WTC11 (cell line): ENCODE results near the gene FMN2. TPM values are rescaled to one million over a fixed set of nuclear protein-coding genes. Genes with fewer than 3 reads are reported as not detected.

Experiments
- ATAC-seq: fragments of 200-7000 bp; cut with Tn5 transposase; 2 replicates; pipeline ENCODE4 v1.10.0; 2021; ENCODE audit warnings: mild to moderate bottlenecking, moderate library complexity
- CTCF ChIA-PET: fragments of 300-600 bp; sonication (Branson Sonifier 250); formaldehyde crosslinking; loops from one replicate; lab custom pipeline; 2021; ENCODE audit warnings: antibody characterized with exemption; lab: Charles Lee
- POLR2A ChIA-PET: fragments of 350-600 bp; sonication (Branson Sonifier 250); formaldehyde crosslinking; loops from one replicate; lab custom pipeline; 2021; ENCODE audit warnings: antibody characterized with exemption; lab: Charles Lee
- DNase-seq: peaks from one replicate; pipeline ENCODE4 v3.0.0; 2021; ENCODE audit warnings: low spot score
- H3K27ac Mint-ChIP-seq: 2 replicates; pipeline ENCODE4 v1.8.0; 2021; ENCODE audit warnings: mixed read lengths
- H3K27me3 Mint-ChIP-seq: 2 replicates; pipeline ENCODE4 v1.8.0; 2021; ENCODE audit warnings: low read depth, mild to moderate bottlenecking, moderate library complexity, mixed read lengths
- H3K36me3 Mint-ChIP-seq: 2 replicates; pipeline ENCODE4 v1.8.0; 2021; ENCODE audit warnings: mixed read lengths
- H3K4me1 Mint-ChIP-seq: 2 replicates; pipeline ENCODE4 v1.8.0; 2022; ENCODE audit warnings: mixed read lengths
- H3K4me3 Mint-ChIP-seq: 2 replicates; pipeline ENCODE4 v1.8.0; 2021; ENCODE audit warnings: mild to moderate bottlenecking, moderate library complexity, mixed read lengths
- H3K9me3 Mint-ChIP-seq: 2 replicates; pipeline ENCODE4 v1.8.0; 2021; ENCODE audit warnings: mixed read lengths
- ATF1 ChIP-seq: sonication (generic); formaldehyde crosslinking; IDR thresholded peaks from 2 replicates; pipeline ENCODE4 v1.8.1; 2023; ENCODE audit warnings: mild to moderate bottlenecking, moderate library complexity, missing genetic modification reagents
- ATF3 ChIP-seq: sonication (generic); formaldehyde crosslinking; conservative IDR thresholded peaks from 2 replicates; pipeline ENCODE4 v1.8.1; 2022; ENCODE audit warnings: mild to moderate bottlenecking, missing genetic modification reagents
- CREB1 ChIP-seq: sonication (generic); formaldehyde crosslinking; IDR thresholded peaks from 2 replicates; pipeline ENCODE4 v1.8.0; 2023; ENCODE audit warnings: mild to moderate bottlenecking, missing genetic modification reagents
- ELF4 ChIP-seq: sonication (generic); formaldehyde crosslinking; IDR thresholded peaks from 2 replicates; pipeline ENCODE4 v1.8.1; 2022; ENCODE audit warnings: low read depth, mild to moderate bottlenecking, moderate library complexity, missing genetic modification reagents
- KAT7 ChIP-seq: sonication (generic); formaldehyde crosslinking; IDR thresholded peaks from 2 replicates; pipeline ENCODE4 v1.8.1; 2023; ENCODE audit warnings: missing genetic modification reagents, mild to moderate bottlenecking, borderline replicate concordance
- OVOL2 ChIP-seq: fragments of 250-450 bp; sonication (Bioruptor Pico); IDR thresholded peaks from 2 replicates; pipeline ENCODE4 v1.9.0; 2021; ENCODE audit warnings: mild to moderate bottlenecking, borderline replicate concordance
- PREB ChIP-seq: sonication (generic); formaldehyde crosslinking; IDR thresholded peaks from 2 replicates; pipeline ENCODE4 v1.8.1; 2022; ENCODE audit warnings: mild to moderate bottlenecking, missing genetic modification reagents, moderate library complexity, borderline replicate concordance
- RELA ChIP-seq: sonication (generic); formaldehyde crosslinking; IDR thresholded peaks from 2 replicates; pipeline ENCODE4 v1.8.1; 2022; ENCODE audit warnings: missing genetic modification reagents, mild to moderate bottlenecking, borderline replicate concordance
- SP1 ChIP-seq: sonication (generic); formaldehyde crosslinking; conservative IDR thresholded peaks from 2 replicates; pipeline ENCODE4 v1.8.1; 2022; ENCODE audit warnings: missing genetic modification reagents
- ZMAT4 ChIP-seq: fragments of 250-450 bp; sonication (Bioruptor Pico); IDR thresholded peaks from 2 replicates; pipeline ENCODE4 v1.9.0; 2021; ENCODE audit warnings: mild to moderate bottlenecking
- ZNF121 ChIP-seq: sonication (generic); formaldehyde crosslinking; IDR thresholded peaks from 2 replicates; pipeline ENCODE4 v1.8.0; 2023; ENCODE audit warnings: missing genetic modification reagents
- ZNF512 ChIP-seq: sonication (generic); formaldehyde crosslinking; IDR thresholded peaks from 2 replicates; pipeline ENCODE4 v1.8.1; 2022; ENCODE audit warnings: missing genetic modification reagents, borderline replicate concordance
- total RNA-seq: library from RNA; stranded (reverse); gene quantifications from 3 replicates; pipeline ENCODE4 v1.2.3, GENCODE V29; 2021
- TF ChIP-seq, protein P1 (sequence below): sonication (generic); formaldehyde crosslinking; IDR thresholded peaks from 2 replicates; pipeline ENCODE4 v1.8.0; 2023; ENCODE audit warnings: missing genetic modification reagents, mild to moderate bottlenecking, borderline replicate concordance
- TF ChIP-seq, protein P2 (sequence below): sonication (generic); formaldehyde crosslinking; IDR thresholded peaks from 2 replicates; pipeline ENCODE4 v1.8.0; 2023; ENCODE audit warnings: mild to moderate bottlenecking, missing genetic modification reagents
- TF ChIP-seq, protein P3 (sequence below): fragments of 250-450 bp; sonication (Bioruptor Pico); IDR thresholded peaks from 2 replicates; pipeline ENCODE4 v1.8.0; 2021; ENCODE audit warnings: mild to moderate bottlenecking
- TF ChIP-seq, protein P4 (sequence below): fragments of 250-450 bp; sonication (Bioruptor Pico); IDR thresholded peaks from 2 replicates; pipeline ENCODE4 v1.9.0; 2021; ENCODE audit warnings: moderate library complexity, mild to moderate bottlenecking, inconsistent platforms, borderline replicate concordance
- TF ChIP-seq, protein P5 (sequence below): sonication (generic); formaldehyde crosslinking; IDR thresholded peaks from 2 replicates; pipeline ENCODE4 v1.8.1; 2022; ENCODE audit warnings: mild to moderate bottlenecking, moderate library complexity, missing genetic modification reagents
- TF ChIP-seq, protein P6 (sequence below): sonication (generic); formaldehyde crosslinking; IDR thresholded peaks from 2 replicates; pipeline ENCODE4 v1.8.1; 2023; ENCODE audit warnings: mild to moderate bottlenecking, missing genetic modification reagents

FMN2 gene
- total RNA-seq, 1 experiment from 2014 or later: 1.8 TPM

- no peaks in the 10 kb centered on the region for H3K27me3 Mint-ChIP-seq
- no peak for DNase-seq
- H3K4me1 Mint-ChIP-seq: peaks cover 7% of the 10 kb centered on the region; the same call in 1 of the 2 replicates
- CTCF ChIA-PET: no interaction called here
- TF ChIP-seq ZMAT4: no peak
- no peak for TF ChIP-seq RELA (CRISPR knock-in tag)
- TF ChIP-seq ZNF121: no peak
- TF ChIP-seq, protein P1, sequence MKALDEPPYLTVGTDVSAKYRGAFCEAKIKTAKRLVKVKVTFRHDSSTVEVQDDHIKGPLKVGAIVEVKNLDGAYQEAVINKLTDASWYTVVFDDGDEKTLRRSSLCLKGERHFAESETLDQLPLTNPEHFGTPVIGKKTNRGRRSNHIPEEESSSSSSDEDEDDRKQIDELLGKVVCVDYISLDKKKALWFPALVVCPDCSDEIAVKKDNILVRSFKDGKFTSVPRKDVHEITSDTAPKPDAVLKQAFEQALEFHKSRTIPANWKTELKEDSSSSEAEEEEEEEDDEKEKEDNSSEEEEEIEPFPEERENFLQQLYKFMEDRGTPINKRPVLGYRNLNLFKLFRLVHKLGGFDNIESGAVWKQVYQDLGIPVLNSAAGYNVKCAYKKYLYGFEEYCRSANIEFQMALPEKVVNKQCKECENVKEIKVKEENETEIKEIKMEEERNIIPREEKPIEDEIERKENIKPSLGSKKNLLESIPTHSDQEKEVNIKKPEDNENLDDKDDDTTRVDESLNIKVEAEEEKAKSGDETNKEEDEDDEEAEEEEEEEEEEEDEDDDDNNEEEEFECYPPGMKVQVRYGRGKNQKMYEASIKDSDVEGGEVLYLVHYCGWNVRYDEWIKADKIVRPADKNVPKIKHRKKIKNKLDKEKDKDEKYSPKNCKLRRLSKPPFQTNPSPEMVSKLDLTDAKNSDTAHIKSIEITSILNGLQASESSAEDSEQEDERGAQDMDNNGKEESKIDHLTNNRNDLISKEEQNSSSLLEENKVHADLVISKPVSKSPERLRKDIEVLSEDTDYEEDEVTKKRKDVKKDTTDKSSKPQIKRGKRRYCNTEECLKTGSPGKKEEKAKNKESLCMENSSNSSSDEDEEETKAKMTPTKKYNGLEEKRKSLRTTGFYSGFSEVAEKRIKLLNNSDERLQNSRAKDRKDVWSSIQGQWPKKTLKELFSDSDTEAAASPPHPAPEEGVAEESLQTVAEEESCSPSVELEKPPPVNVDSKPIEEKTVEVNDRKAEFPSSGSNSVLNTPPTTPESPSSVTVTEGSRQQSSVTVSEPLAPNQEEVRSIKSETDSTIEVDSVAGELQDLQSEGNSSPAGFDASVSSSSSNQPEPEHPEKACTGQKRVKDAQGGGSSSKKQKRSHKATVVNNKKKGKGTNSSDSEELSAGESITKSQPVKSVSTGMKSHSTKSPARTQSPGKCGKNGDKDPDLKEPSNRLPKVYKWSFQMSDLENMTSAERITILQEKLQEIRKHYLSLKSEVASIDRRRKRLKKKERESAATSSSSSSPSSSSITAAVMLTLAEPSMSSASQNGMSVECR: no peak
- no peak for TF ChIP-seq OVOL2
- TF ChIP-seq ELF4 (CRISPR knock-in tag): no peak
- TF ChIP-seq CREB1 (CRISPR knock-in tag): no peak
- TF ChIP-seq, protein P2, sequence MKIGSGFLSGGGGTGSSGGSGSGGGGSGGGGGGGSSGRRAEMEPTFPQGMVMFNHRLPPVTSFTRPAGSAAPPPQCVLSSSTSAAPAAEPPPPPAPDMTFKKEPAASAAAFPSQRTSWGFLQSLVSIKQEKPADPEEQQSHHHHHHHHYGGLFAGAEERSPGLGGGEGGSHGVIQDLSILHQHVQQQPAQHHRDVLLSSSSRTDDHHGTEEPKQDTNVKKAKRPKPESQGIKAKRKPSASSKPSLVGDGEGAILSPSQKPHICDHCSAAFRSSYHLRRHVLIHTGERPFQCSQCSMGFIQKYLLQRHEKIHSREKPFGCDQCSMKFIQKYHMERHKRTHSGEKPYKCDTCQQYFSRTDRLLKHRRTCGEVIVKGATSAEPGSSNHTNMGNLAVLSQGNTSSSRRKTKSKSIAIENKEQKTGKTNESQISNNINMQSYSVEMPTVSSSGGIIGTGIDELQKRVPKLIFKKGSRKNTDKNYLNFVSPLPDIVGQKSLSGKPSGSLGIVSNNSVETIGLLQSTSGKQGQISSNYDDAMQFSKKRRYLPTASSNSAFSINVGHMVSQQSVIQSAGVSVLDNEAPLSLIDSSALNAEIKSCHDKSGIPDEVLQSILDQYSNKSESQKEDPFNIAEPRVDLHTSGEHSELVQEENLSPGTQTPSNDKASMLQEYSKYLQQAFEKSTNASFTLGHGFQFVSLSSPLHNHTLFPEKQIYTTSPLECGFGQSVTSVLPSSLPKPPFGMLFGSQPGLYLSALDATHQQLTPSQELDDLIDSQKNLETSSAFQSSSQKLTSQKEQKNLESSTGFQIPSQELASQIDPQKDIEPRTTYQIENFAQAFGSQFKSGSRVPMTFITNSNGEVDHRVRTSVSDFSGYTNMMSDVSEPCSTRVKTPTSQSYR (CRISPR knock-in tag): no peak
- TF ChIP-seq ATF1: no peak
- no peak for TF ChIP-seq KAT7
- TF ChIP-seq, protein P3, sequence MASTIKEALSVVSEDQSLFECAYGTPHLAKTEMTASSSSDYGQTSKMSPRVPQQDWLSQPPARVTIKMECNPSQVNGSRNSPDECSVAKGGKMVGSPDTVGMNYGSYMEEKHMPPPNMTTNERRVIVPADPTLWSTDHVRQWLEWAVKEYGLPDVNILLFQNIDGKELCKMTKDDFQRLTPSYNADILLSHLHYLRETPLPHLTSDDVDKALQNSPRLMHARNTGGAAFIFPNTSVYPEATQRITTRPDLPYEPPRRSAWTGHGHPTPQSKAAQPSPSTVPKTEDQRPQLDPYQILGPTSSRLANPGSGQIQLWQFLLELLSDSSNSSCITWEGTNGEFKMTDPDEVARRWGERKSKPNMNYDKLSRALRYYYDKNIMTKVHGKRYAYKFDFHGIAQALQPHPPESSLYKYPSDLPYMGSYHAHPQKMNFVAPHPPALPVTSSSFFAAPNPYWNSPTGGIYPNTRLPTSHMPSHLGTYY (CRISPR knock-in tag): no peak
- TF ChIP-seq, protein P4, sequence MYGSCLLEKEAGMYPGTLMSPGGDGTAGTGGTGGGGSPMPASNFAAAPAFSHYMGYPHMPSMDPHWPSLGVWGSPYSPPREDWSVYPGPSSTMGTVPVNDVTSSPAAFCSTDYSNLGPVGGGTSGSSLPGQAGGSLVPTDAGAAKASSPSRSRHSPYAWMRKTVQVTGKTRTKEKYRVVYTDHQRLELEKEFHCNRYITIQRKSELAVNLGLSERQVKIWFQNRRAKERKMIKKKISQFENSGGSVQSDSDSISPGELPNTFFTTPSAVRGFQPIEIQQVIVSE: no peak
- TF ChIP-seq, all 79 proteins: peak for 0
- Mint-ChIP-seq H3K36me3 (no peaks in the 10 kb centered on the region), H3K9me3 (no peaks in the 10 kb centered on the region), H3K4me3 (no peak overlapping the region), H3K27ac (no peak overlapping the region)
- ATAC-seq: no peak
- POLR2A ChIA-PET: no interaction called here
These were observed 252.3 kb downstream of the FMN2 start for GRCh38 chr1:240343966-240344365.

GRCh38 chr1:240344918-240345317 lies 253.2 kb downstream of the FMN2 start:
- no peak overlapping the region for H3K4me3 Mint-ChIP-seq
- no peaks in the 10 kb centered on the region for H3K27me3 Mint-ChIP-seq
- no peaks in the 10 kb centered on the region for H3K9me3 Mint-ChIP-seq
- H3K36me3 Mint-ChIP-seq: no peaks in the 10 kb centered on the region
- ATAC-seq (no peak), DNase-seq (no peak)
- CTCF ChIA-PET: no interaction called here
- peaks cover 7% of the 10 kb centered on the region; the same call in 1 of the 2 replicates for H3K4me1 Mint-ChIP-seq
- POLR2A ChIA-PET: interaction anchor here (0.6 kb wide), 1 partner anchor 615 kb away, joined by 9 read pairs; no protein-coding TSS in a partner anchor
- H3K27ac Mint-ChIP-seq: no peak overlapping the region
- TF ChIP-seq, protein P5, sequence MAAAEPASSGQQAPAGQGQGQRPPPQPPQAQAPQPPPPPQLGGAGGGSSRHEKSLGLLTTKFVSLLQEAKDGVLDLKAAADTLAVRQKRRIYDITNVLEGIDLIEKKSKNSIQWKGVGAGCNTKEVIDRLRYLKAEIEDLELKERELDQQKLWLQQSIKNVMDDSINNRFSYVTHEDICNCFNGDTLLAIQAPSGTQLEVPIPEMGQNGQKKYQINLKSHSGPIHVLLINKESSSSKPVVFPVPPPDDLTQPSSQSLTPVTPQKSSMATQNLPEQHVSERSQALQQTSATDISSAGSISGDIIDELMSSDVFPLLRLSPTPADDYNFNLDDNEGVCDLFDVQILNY (CRISPR knock-in tag): no peak
- no peak for TF ChIP-seq ZNF512 (CRISPR knock-in tag)
- no peak for TF ChIP-seq PREB (CRISPR knock-in tag)
- TF ChIP-seq, protein P4: no peak
- TF ChIP-seq ELF4 (CRISPR knock-in tag): no peak
- TF ChIP-seq, protein P6, sequence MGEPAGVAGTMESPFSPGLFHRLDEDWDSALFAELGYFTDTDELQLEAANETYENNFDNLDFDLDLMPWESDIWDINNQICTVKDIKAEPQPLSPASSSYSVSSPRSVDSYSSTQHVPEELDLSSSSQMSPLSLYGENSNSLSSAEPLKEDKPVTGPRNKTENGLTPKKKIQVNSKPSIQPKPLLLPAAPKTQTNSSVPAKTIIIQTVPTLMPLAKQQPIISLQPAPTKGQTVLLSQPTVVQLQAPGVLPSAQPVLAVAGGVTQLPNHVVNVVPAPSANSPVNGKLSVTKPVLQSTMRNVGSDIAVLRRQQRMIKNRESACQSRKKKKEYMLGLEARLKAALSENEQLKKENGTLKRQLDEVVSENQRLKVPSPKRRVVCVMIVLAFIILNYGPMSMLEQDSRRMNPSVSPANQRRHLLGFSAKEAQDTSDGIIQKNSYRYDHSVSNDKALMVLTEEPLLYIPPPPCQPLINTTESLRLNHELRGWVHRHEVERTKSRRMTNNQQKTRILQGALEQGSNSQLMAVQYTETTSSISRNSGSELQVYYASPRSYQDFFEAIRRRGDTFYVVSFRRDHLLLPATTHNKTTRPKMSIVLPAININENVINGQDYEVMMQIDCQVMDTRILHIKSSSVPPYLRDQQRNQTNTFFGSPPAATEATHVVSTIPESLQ: no peak
- TF ChIP-seq ATF3 (CRISPR knock-in tag): no peak
- no peak for TF ChIP-seq SP1 (CRISPR knock-in tag)
